Endothelial cell of umbilical vein (primary cell): ENCODE results near the gene TP53AIP1. TPM values are rescaled to one million over a fixed set of nuclear protein-coding genes. Genes with fewer than 3 reads are reported as not detected.

Experiments used
- BruUV-seq: library from RNA; stranded (reverse); fragments of 400-500 nt; replicated peaks from 2 replicates; lab custom pipeline; 2021; lab: Mats Ljungman, UMichigan
- CTCF ChIA-PET: fragments of 300-600, 350-600 bp; sonication (Branson Sonifier 250); formaldehyde crosslinking; loops from one replicate; lab custom pipeline; 2021; ENCODE audit warnings: antibody characterized with exemption, inconsistent platforms; lab: Charles Lee
- POLR2A ChIA-PET: fragments of 300-600, 350-600 bp; sonication (Branson Sonifier 250); formaldehyde crosslinking; loops from one replicate; lab custom pipeline; 2021; ENCODE audit warnings: antibody characterized with exemption, inconsistent platforms; lab: Charles Lee
- DNase-seq: peaks from one replicate; pipeline ENCODE4 v3.0.0-alpha.2; 2011; ENCODE audit warnings: low read depth, low spot score
- FAIRE-seq: peaks from 2 replicates; lab custom pipeline; 2011; peaks lifted over from hg19 to GRCh38; lab: Jason Lieb, UNC
- H2AFZ ChIP-seq: 2 replicates; pipeline ENCODE4 v1.6.0; 2012; ENCODE audit warnings: low read depth, low read length, control low read depth, inconsistent platforms
- H3K27ac ChIP-seq: 2 replicates; pipeline ENCODE4 v1.5.1; 2011; ENCODE audit warnings: low read depth, mild to moderate bottlenecking, control low read depth, low read length, moderate library complexity; ENCODE audit not compliant: insufficient read depth
- H3K27me3 ChIP-seq, 2 experiments: 2 replicates each; pipeline versions ENCODE4 v1.6.0 to v1.6.1; 2011; ENCODE audit warnings: low read length in 2 of 2, mixed read lengths in 1 of 2; ENCODE audit not compliant: control insufficient read depth in 2 of 2, insufficient read depth in 2 of 2
- H3K36me3 ChIP-seq, 2 experiments: 2 replicates in 1 of 2; 3 replicates in 1 of 2; pipeline ENCODE4 v1.5.1; 2011; ENCODE audit warnings: low read length in 2 of 2, mild to moderate bottlenecking in 1 of 2, moderate library complexity in 1 of 2; ENCODE audit not compliant: control insufficient read depth in 2 of 2, insufficient read depth in 2 of 2; ENCODE audit errors: extremely low read depth in 1 of 2
- H3K4me1 ChIP-seq: 3 replicates; pipeline ENCODE4 v1.5.1; 2011; ENCODE audit warnings: mild to moderate bottlenecking, low read length; ENCODE audit not compliant: control insufficient read depth, insufficient read depth; ENCODE audit errors: extremely low read depth
- H3K4me2 ChIP-seq: 2 replicates; pipeline ENCODE4 v1.6.1; 2011; ENCODE audit warnings: low read length, control low read depth, mixed read lengths; ENCODE audit not compliant: insufficient read depth
- H3K4me3 ChIP-seq, 3 experiments: fragments of 200-600 bp in 1 of 3; sonication (generic), shearing (Covaris generic) in 1 of 3; replicated peaks in 1 of 3; 2 replicates each; pipeline ENCODE4 v1.5.1; 2011 to 2016; ENCODE audit warnings: control low read depth in 3 of 3, low read length in 3 of 3, mild to moderate bottlenecking in 2 of 3, inconsistent platforms in 1 of 3, low read depth in 1 of 3, moderate library complexity in 1 of 3; ENCODE audit not compliant: insufficient read depth in 1 of 3
- H3K79me2 ChIP-seq: 2 replicates; pipeline ENCODE4 v1.6.0; 2012; ENCODE audit warnings: low read length, inconsistent platforms; ENCODE audit not compliant: control insufficient read depth, insufficient read depth
- H3K9ac ChIP-seq: replicated peaks from 2 replicates; pipeline ENCODE3; 2011; ENCODE audit warnings: low read length, control low read depth; ENCODE audit not compliant: insufficient read depth; ENCODE audit errors: extremely low read depth
- H3K9me1 ChIP-seq: replicated peaks from 3 replicates; pipeline ENCODE4 v1.6.0; 2011; ENCODE audit warnings: mild to moderate bottlenecking, low read length; ENCODE audit not compliant: control insufficient read depth, insufficient read depth; ENCODE audit errors: extremely low read depth
- H3K9me3 ChIP-seq: replicated peaks from 2 replicates; pipeline ENCODE4 v1.5.1; 2012; ENCODE audit warnings: low read length, inconsistent platforms; ENCODE audit not compliant: control insufficient read depth, insufficient read depth
- H4K20me1 ChIP-seq: replicated peaks from 2 replicates; pipeline ENCODE3; 2011; ENCODE audit warnings: mild to moderate bottlenecking, low read length; ENCODE audit not compliant: control insufficient read depth, insufficient read depth; ENCODE audit errors: extremely low read depth
- EZH2 ChIP-seq: IDR thresholded peaks from 2 replicates; pipeline ENCODE4 v1.6.1; 2012; ENCODE audit warnings: borderline replicate concordance, low read depth, mild to moderate bottlenecking, moderate library complexity, low read length, inconsistent platforms; ENCODE audit not compliant: severe bottlenecking
- FOS ChIP-seq: IDR thresholded peaks from 2 replicates; pipeline ENCODE4 v1.6.1; 2011; ENCODE audit warnings: mild to moderate bottlenecking, low read length, moderate library complexity, borderline replicate concordance; ENCODE audit not compliant: insufficient read depth
- GATA2 ChIP-seq: IDR thresholded peaks from 2 replicates; pipeline ENCODE4 v1.7.0; 2011; ENCODE audit warnings: low read depth, mild to moderate bottlenecking, moderate library complexity, mixed read lengths, low read length; ENCODE audit not compliant: insufficient read length, insufficient read depth
- JUN ChIP-seq: IDR thresholded peaks from 2 replicates; pipeline ENCODE4 v1.6.1; 2011; ENCODE audit warnings: borderline replicate concordance, low read depth; ENCODE audit not compliant: insufficient read length, insufficient read depth
- MYC ChIP-seq: IDR thresholded peaks from one replicate; pipeline ENCODE4 v1.6.1; 2011; ENCODE audit warnings: mild to moderate bottlenecking, low read depth, low read length
- POLR2A ChIP-seq: IDR thresholded peaks from 2 replicates; pipeline ENCODE4 v1.6.1; 2012; ENCODE audit warnings: low read depth, mild to moderate bottlenecking, control low read depth, low read length
- POLR2AphosphoS5 ChIP-seq: IDR thresholded peaks from 2 replicates; pipeline ENCODE4 v1.6.1; 2012; ENCODE audit warnings: low read depth, mild to moderate bottlenecking, control low read depth, low read length, moderate library complexity; ENCODE audit not compliant: insufficient read depth
- dilution Hi-C: fragments of 300-500 bp; cut with MboI; formaldehyde crosslinking; loops from one replicate; pipeline ENCODE4 v1.15.0; 2019; ENCODE audit warnings: low sequenced_read_pairs; ENCODE audit not compliant: extremely low pct_ligation_motif_present
- intact Hi-C: fragments of 100-400 bp; cut with micrococcal nuclease; formaldehyde crosslinking; loops from one replicate; pipeline ENCODE4 v1.10.0; 2022
- polyA plus RNA-seq, 4 experiments: library from polyadenylated mRNA; depleted of rRNA in 3 of 4; stranded (reverse) in 3 of 4; unstranded in 1 of 4; fragments of >200 nt; gene quantifications; 2 replicates each; pipeline versions ENCODE4 v1.2.1 to v1.2.3, GENCODE V29; 2011 to 2012; ENCODE audit warnings: missing spikeins in 1 of 4
- total RNA-seq: library from RNA; stranded (reverse); gene quantifications from 2 replicates; pipeline ENCODE4 v1.2.3, GENCODE V29; 2021
- TF ChIP-seq, protein P1 (sequence below), 2 donors: IDR thresholded peaks; 1 replicate in 1 of 2; 2 replicates in 1 of 2; pipeline ENCODE4 v1.5.1; 2011; ENCODE audit warnings: low read length in 2 of 2, mild to moderate bottlenecking in 2 of 2, moderate library complexity in 2 of 2, control low read depth in 1 of 2, inconsistent platforms in 1 of 2, low read depth in 1 of 2; ENCODE audit not compliant: insufficient read depth in 1 of 2; ENCODE audit errors: extremely low read depth in 1 of 2
- TF ChIP-seq, protein P2 (sequence below): IDR thresholded peaks from 2 replicates; pipeline ENCODE4 v1.6.1; 2011; ENCODE audit not compliant: insufficient read depth, insufficient read length

Gene TP53AIP1
- total and polyA plus RNA-seq, 2 donors (not counting 3 experiments of a cell fraction or from before 2014, with no cell fraction given): not detected

DNA sequence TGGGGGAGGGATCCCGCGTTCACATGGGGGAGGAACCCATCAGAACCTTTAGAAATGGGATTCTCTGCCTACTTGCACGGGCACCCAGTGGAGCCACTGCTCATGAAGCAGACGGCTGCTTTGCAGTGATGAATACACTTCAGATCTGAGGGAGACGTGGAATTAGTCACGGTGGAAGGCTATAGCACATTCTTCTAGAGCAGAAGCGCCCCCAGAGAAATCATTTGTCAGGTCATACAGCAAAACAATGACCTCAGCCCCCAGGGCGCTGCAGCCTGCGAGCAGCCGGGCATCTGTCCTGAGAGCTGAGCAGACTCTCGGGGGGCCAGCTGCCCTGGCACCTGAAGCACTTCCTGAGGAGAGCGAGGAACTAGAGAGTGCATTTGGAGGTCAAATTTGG lies 12.7 kb downstream of the TP53AIP1 start:
- dilution Hi-C loops (no loop called here), intact Hi-C loops (no loop called here)
- no TSS peak for BruUV-seq
- no peak for TF ChIP-seq MYC
- TF ChIP-seq, protein P1, sequence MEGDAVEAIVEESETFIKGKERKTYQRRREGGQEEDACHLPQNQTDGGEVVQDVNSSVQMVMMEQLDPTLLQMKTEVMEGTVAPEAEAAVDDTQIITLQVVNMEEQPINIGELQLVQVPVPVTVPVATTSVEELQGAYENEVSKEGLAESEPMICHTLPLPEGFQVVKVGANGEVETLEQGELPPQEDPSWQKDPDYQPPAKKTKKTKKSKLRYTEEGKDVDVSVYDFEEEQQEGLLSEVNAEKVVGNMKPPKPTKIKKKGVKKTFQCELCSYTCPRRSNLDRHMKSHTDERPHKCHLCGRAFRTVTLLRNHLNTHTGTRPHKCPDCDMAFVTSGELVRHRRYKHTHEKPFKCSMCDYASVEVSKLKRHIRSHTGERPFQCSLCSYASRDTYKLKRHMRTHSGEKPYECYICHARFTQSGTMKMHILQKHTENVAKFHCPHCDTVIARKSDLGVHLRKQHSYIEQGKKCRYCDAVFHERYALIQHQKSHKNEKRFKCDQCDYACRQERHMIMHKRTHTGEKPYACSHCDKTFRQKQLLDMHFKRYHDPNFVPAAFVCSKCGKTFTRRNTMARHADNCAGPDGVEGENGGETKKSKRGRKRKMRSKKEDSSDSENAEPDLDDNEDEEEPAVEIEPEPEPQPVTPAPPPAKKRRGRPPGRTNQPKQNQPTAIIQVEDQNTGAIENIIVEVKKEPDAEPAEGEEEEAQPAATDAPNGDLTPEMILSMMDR (IDR thresholded peaks at IDR 0.05; ENCODE audit: extremely low read depth in 1 of 2, insufficient read depth in 1 of 2, low read depth in 1 of 2, low read length in 2 of 2): no peak
- Histone ChIP-seq H3K27me3 (peaks cover under 1 to 2% of the 10 kb centered on the region in 2 experiments), H3K4me1 (no peaks in the 10 kb centered on the region), H4K20me1 (no peaks in the 10 kb centered on the region), H3K79me2 (no peaks in the 10 kb centered on the region), H3K4me3 (no peak overlapping the region), H3K9me1 (no peaks in the 10 kb centered on the region), H3K9me3 (no peaks in the 10 kb centered on the region), H2AFZ (no peak overlapping the region), H3K36me3 (no peaks in the 10 kb centered on the region), H3K4me2 (no peak overlapping the region), H3K9ac (no peak overlapping the region), H3K27ac (no peak overlapping the region)
- POLR2A ChIA-PET: no interaction called here
- FAIRE-seq (no peak), DNase-seq (no peak)
- CTCF ChIA-PET: interaction anchor here (1.2 kb wide), 1 partner anchor 9 kb away, joined by 4 read pairs; no protein-coding TSS in a partner anchor

DNA sequence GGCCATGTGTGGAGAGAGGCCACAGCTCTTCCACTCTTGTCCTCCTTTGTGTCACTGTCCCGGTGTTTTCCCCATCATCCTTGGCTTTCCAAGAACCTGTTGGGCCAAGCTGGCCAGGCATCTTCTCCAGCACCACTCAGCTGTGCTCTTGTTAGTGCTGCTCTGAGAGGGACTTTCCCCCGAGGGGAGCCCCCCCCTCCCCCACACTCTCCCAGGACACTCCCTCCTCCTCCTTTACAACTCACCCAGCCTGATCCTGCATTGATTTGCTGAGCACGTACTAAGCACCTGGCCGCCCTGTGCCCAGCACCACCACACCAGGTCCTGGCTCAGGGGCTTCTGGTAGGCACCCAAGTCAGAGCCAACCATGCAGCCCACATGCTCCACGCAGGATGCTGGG lies 13.2 kb downstream of the TP53AIP1 start:
- Histone ChIP-seq H3K9me1 (no peaks in the 10 kb centered on the region), H3K9me3 (no peaks in the 10 kb centered on the region), H2AFZ (no peak overlapping the region), H3K4me1 (no peaks in the 10 kb centered on the region), H3K79me2 (no peaks in the 10 kb centered on the region), H3K9ac (no peak overlapping the region), H4K20me1 (no peaks in the 10 kb centered on the region), H3K27ac (no peak overlapping the region), H3K4me2 (no peak overlapping the region), H3K36me3 (no peaks in the 10 kb centered on the region), H3K27me3 (peaks cover 2% of the 10 kb centered on the region in 2 experiments), H3K4me3 (no peak overlapping the region)
- no peak for TF ChIP-seq FOS
- TF ChIP-seq, protein P1 (IDR thresholded peaks at IDR 0.05; ENCODE audit: extremely low read depth in 1 of 2, insufficient read depth in 1 of 2, low read depth in 1 of 2, low read length in 2 of 2): no peak
- TF ChIP-seq POLR2A: no peak
- TF ChIP-seq EZH2: no peak
- TF ChIP-seq GATA2: no peak
- TF ChIP-seq JUN: no peak
- no peak for TF ChIP-seq POLR2AphosphoS5
- TF ChIP-seq MYC: no peak
- TF ChIP-seq, protein P2, sequence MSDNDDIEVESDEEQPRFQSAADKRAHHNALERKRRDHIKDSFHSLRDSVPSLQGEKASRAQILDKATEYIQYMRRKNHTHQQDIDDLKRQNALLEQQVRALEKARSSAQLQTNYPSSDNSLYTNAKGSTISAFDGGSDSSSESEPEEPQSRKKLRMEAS: no peak
- no peak for FAIRE-seq
- BruUV-seq: no TSS peak
- intact Hi-C loops (no loop called here), dilution Hi-C loops (no loop called here)
- CTCF ChIA-PET: interaction anchor here (0.5 to 1.2 kb wide), 2 partner anchors 9 to 908 kb away, joined by 3 to 4 read pairs; no protein-coding TSS in a partner anchor
- POLR2A ChIA-PET: no interaction called here
- DNase-seq: no peak
